Effector memory CD4-positive, alpha-beta T cell (primary cell): ENCODE data around the gene NFATC2IP.

Experiments used
- DNase-seq, 3 donors: peaks; one replicate each; pipeline ENCODE4 v3.0.0-alpha.2; 2020
- H3K27ac ChIP-seq: 2 replicates; pipeline ENCODE4 v1.7.0; 2013; ENCODE audit warnings: mild to moderate bottlenecking, low read length, moderate library complexity; ENCODE audit not compliant: insufficient read depth, poor library complexity, severe bottlenecking
- H3K27me3 ChIP-seq: replicated peaks from 2 replicates; pipeline ENCODE4 v1.7.0; 2013; ENCODE audit warnings: mild to moderate bottlenecking, low read length; ENCODE audit not compliant: insufficient read depth, control insufficient read depth, poor library complexity, severe bottlenecking
- H3K36me3 ChIP-seq: 2 replicates; pipeline ENCODE4 v1.7.0; 2013; ENCODE audit warnings: mild to moderate bottlenecking, low read length, moderate library complexity; ENCODE audit not compliant: control insufficient read depth, insufficient read depth
- H3K4me1 ChIP-seq: 2 replicates; pipeline ENCODE4 v1.7.0; 2013; ENCODE audit warnings: low read length, mild to moderate bottlenecking; ENCODE audit not compliant: control insufficient read depth, insufficient read depth, poor library complexity, severe bottlenecking
- H3K4me3 ChIP-seq: 2 replicates; pipeline ENCODE4 v1.7.0; 2013; ENCODE audit warnings: low read length, low read depth, mild to moderate bottlenecking; ENCODE audit not compliant: insufficient read depth, poor library complexity, severe bottlenecking
- H3K9me3 ChIP-seq: 2 replicates; pipeline ENCODE4 v1.7.0; 2013; ENCODE audit warnings: mild to moderate bottlenecking, low read length, moderate library complexity; ENCODE audit not compliant: control insufficient read depth

The NFATC2IP gene

DNA sequence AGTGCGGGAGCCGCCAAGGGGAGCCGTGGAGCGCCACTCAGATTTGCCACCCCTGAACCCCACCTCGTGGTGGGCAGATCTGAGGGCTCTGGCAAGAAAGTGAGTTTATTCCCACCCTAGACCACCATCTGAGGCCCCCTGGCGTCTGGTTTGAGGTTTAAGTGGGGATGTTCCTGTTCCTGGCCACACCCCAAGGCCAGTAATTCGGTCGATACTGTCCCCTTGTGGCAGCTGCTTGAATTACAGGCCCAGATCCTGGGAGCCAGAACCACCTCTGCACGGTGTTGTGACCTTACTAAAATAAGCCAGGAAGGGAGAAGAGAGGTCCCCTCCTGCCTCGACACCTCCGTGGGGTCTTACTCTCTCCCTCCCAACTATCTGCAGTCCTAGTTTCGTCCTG lies 30.8 kb downstream of the NFATC2IP start:
- Histone ChIP-seq H3K27me3 (no peaks in the 10 kb centered on the region), H3K9me3 (no peaks in the 10 kb centered on the region), H3K36me3 (peaks cover 26% of the 10 kb centered on the region), H3K4me1 (peaks cover 22% of the 10 kb centered on the region), H3K27ac (no peak overlapping the region), H3K4me3 (no peak overlapping the region)
- no peak for DNase-seq

- Histone ChIP-seq H3K36me3 (peaks cover 29% of the 10 kb centered on the region), H3K27ac (no peak overlapping the region), H3K27me3 (no peaks in the 10 kb centered on the region), H3K9me3 (no peaks in the 10 kb centered on the region), H3K4me3 (no peak overlapping the region), H3K4me1 (peaks cover 22% of the 10 kb centered on the region)
- DNase-seq = no peak
Observed at GRCh38 chr16:28982418-28982817, 31.7 kb downstream of the NFATC2IP start.

GRCh38 chr16:28982949-28983348 lies 32.2 kb downstream of the NFATC2IP start:
- H3K36me3 ChIP-seq = peaks cover 30% of the 10 kb centered on the region

DNA sequence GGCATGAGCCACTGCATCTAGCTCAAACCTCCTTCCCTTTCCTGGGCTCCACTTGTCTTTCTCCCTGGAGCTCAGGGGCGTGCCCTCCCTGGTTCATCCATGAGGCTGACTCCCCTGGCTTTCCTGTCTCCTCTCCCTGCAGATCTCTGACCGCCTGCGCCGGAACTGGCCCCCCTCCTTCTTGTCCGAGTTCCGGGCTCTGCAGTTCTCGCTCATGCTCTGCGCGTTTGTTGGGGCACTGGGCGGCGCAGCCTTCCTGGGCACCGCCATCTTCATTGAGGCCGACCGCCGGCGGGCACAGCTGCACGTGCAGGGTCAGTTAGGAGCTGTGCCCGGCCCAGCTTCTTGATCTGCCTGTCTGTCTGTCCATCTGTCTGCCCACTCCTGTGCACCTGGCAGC lies 32.9 kb downstream of the NFATC2IP start:
- H3K27ac ChIP-seq = peak overlapping the region; percentile 90
- H3K4me3 ChIP-seq = peak overlapping the region; percentile 41
- no peak for DNase-seq
- peaks cover 35% of the 10 kb centered on the region for H3K36me3 ChIP-seq
- H3K4me1 ChIP-seq = peaks cover 29% of the 10 kb centered on the region
- H3K9me3 ChIP-seq = no peaks in the 10 kb centered on the region
- H3K27me3 ChIP-seq = no peaks in the 10 kb centered on the region

More at GRCh38 chr16:28982949-28983348, 32.2 kb downstream of the NFATC2IP start:
- H3K4me3 ChIP-seq = no peak overlapping the region
- no peaks in the 10 kb centered on the region for H3K27me3 ChIP-seq
- H3K27ac ChIP-seq = no peak overlapping the region
- no peaks in the 10 kb centered on the region for H3K9me3 ChIP-seq
- no peak for DNase-seq
- peaks cover 22% of the 10 kb centered on the region for H3K4me1 ChIP-seq

DNA sequence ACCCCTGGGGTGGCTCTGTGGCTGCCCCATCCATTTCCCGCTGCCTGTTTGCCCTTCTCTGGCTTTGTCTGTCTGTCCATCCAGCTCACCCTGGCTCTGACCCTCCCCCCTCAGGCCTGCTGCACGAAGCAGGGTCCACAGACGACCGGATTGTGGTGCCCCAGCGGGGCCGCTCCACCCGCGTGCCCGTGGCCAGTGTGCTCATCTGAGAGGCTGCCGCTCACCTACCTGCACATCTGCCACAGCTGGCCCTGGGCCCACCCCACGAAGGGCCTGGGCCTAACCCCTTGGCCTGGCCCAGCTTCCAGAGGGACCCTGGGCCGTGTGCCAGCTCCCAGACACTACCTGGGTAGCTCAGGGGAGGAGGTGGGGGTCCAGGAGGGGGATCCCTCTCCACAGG lies 33.4 kb downstream of the NFATC2IP start:
- Histone ChIP-seq H3K4me1 (peaks cover 33% of the 10 kb centered on the region), H3K27me3 (no peaks in the 10 kb centered on the region), H3K4me3 (peak overlapping the region; percentile 41), H3K9me3 (no peaks in the 10 kb centered on the region), H3K36me3 (peaks cover 35% of the 10 kb centered on the region), H3K27ac (peak overlapping the region; percentile 90)
- no peak for DNase-seq

DNA sequence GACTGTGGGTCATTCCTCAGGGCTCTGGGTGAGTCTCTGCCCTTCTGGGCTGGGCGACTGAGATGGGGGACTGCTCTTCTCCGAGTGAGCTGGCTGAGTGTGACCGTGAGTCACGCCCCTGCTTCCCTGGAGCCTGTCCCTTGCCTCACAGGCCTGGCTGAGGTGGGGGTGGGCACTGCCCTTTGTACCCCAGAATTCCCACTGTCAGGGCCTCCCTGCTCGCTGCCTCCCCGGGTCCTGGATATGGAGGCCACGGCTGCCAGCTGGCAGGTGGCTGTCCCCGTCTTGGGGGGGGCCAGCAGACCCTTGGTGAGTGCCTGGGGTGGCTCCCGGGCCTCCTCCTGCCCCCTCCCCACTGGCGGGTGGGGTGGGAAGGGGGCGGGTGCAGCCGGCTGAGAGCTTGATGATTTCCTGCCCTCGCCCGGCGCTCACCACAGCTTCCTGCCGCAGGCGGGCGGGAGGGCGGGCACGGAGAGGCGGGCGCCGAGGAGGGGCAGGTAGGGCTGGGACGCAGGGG lies 33.9 kb downstream of the NFATC2IP start, which contains the start of gene LAT:
Gene LAT (plus strand): TSS at position 434 of the 517 bp plus-strand sequence. CDS start 366 bp downstream, outside the sequence.
- Histone ChIP-seq H3K4me3 (peak within 1 kb of the TSS; percentile 95), H3K4me1 (peaks cover 36% of the 10 kb centered on the region), H3K27ac (peak within 1 kb of the TSS; percentile 90), H3K36me3 (peaks cover 36% of the 10 kb centered on the region), H3K9me3 (no peaks in the 10 kb centered on the region), H3K27me3 (no peaks in the 10 kb centered on the region)
- peak; percentile 66 to 74 (median 71) for DNase-seq

- Histone ChIP-seq H3K4me1 (peaks cover 44% of the 10 kb centered on the region), H3K36me3 (peaks cover 42% of the 10 kb centered on the region), H3K4me3 (peak overlapping the region; percentile 95), H3K9me3 (no peaks in the 10 kb centered on the region), H3K27me3 (no peaks in the 10 kb centered on the region), H3K27ac (peak overlapping the region; percentile 90)
- no peak for DNase-seq
Observed at GRCh38 chr16:28985211-28986041, 34.7 kb downstream of the NFATC2IP start.

GRCh38 chr16:28986046-28986445 lies 35.3 kb downstream of the NFATC2IP start:
- peaks cover 39% of the 10 kb centered on the region for H3K36me3 ChIP-seq
- H3K4me1 ChIP-seq = peaks cover 45% of the 10 kb centered on the region
- peak overlapping the region; percentile 90 for H3K27ac ChIP-seq
- DNase-seq = no peak
- peak overlapping the region; percentile 95 for H3K4me3 ChIP-seq
- no peaks in the 10 kb centered on the region for H3K27me3 ChIP-seq
- H3K9me3 ChIP-seq = no peaks in the 10 kb centered on the region

DNA sequence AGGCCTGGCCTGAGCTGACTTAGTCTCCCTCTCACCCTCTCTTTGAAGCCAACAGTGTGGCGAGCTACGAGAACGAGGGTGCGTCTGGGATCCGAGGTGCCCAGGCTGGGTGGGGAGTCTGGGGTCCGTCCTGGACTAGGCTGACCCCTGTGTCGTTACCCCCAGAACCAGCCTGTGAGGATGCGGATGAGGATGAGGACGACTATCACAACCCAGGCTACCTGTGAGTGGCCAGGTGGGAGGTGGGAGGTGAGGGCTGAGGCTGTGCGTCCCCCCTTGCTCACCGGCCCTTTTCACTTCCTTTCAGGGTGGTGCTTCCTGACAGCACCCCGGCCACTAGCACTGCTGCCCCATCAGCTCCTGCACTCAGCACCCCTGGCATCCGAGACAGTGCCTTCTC lies 35.8 kb downstream of the NFATC2IP start:
- H3K9me3 ChIP-seq = no peaks in the 10 kb centered on the region
- H3K27ac ChIP-seq = peak overlapping the region; percentile 90
- peaks cover 35% of the 10 kb centered on the region for H3K36me3 ChIP-seq
- H3K27me3 ChIP-seq = no peaks in the 10 kb centered on the region
- peaks cover 45% of the 10 kb centered on the region for H3K4me1 ChIP-seq
- DNase-seq = no peak
- H3K4me3 ChIP-seq = peak overlapping the region; percentile 95

- no peaks in the 10 kb centered on the region for H3K27me3 ChIP-seq
- H3K4me1 ChIP-seq = peaks cover 45% of the 10 kb centered on the region
- H3K9me3 ChIP-seq = no peaks in the 10 kb centered on the region
- H3K27ac ChIP-seq = peak overlapping the region; percentile 90
- H3K4me3 ChIP-seq = no peak overlapping the region
- peaks cover 30% of the 10 kb centered on the region for H3K36me3 ChIP-seq
- no peak for DNase-seq
Observed at GRCh38 chr16:28987170-28987853, 36.6 kb downstream of the NFATC2IP start.
